ENCODE data around the gene LATS2.

The LATS2 gene

GRCh38 chr13:21047591-21048282, 13.6 kb downstream of the LATS2 start:
- no peak for DNase-seq (ENCODE audit: low read depth in 2 of 2)

DNA sequence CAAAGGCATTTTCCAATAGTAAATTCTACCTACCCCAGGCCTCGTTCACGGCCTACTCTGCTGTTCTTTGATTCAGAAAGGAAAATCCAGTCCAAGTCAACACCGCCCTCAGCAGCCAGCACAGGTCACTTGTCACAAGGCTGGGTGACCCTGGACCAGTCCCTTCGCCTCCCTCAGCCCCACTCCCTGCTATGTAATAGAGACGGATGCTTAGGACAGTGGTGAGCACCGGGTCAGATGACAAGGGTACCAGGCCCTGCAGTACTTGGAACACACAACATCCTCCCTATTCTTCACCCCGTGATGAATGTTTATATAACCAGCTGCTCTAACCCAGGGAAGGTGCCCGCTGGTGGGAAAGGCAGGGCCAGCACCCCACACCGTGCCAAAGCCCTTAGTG, 14.3 kb downstream of the LATS2 start:
- DNase-seq (ENCODE audit: low read depth in 2 of 2) = no peak

GRCh38 chr13:21046203-21046602, 15.2 kb downstream of the LATS2 start:
- DNase-seq (ENCODE audit: low read depth in 2 of 2) = no peak

GRCh38 chr13:21045100-21045499, 16.3 kb downstream of the LATS2 start:
- DNase-seq (ENCODE audit: low read depth in 2 of 2) = no peak

DNA sequence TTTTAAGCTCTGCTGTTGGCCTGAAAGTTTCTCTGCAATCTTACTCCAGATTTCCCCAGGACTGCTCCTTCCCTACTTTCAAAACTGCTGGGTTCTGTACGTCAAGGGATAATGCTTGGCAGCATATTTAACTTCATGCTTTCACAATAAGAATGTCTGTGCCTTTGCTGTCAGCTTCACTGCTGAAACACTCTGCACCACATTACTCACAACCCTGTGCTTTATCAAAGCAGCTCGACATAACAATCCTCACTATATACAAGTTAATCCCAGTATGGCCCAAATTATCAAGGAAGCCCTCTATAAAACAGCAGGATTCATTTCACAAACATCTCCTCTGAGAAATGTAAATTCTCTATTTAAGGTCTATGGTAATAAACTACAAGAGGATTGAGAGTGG, 17.5 kb downstream of the LATS2 start:
- no peak for DNase-seq (ENCODE audit: low read depth in 2 of 2)

DNA sequence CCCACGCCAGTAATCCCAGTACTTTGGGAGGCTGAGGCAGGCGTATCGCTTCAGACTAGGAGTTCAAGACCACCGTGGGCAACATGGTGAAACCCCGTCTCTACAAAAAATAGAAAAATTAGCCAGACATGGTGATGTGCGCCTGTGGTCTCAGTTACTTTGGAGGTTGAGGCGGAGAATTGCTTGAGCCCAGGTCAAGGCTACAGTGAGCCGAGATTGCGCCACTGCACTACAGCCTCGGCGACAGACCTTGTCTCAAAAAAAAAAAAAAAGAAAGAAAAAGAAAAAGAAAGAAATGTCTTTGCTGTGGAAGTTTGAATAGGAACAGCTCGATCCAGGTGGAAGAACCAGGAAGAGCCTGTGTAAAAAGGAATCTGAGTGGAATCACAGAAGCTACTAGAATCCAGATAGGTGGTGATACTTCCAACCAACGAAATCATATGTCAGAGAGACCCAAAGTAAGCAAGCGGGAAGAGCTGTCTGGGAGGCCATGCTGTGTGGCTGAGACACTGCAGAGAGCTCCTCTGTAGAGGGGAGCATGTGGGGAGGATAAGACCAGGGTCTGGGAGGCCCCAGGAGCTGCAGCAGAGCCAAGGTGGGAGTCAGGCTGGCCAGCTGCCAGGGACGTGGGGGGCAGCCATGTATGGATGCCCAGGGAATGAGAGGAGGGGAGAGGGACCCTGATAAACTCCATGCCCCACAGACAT, 21.1 kb downstream of the LATS2 start:
- no peak for DNase-seq (ENCODE audit: low read depth in 2 of 2)

- DNase-seq (ENCODE audit: low read depth in 2 of 2) = no peak
Measured at GRCh38 chr13:21039097-21039800, 22.1 kb downstream of the LATS2 start.

- no peak for DNase-seq (ENCODE audit: low read depth in 2 of 2)
Measured at GRCh38 chr13:21037656-21038055, 23.7 kb downstream of the LATS2 start.

GRCh38 chr13:21035498-21035897, 25.9 kb downstream of the LATS2 start:
- DNase-seq (ENCODE audit: low read depth in 2 of 2) = no peak

DNA sequence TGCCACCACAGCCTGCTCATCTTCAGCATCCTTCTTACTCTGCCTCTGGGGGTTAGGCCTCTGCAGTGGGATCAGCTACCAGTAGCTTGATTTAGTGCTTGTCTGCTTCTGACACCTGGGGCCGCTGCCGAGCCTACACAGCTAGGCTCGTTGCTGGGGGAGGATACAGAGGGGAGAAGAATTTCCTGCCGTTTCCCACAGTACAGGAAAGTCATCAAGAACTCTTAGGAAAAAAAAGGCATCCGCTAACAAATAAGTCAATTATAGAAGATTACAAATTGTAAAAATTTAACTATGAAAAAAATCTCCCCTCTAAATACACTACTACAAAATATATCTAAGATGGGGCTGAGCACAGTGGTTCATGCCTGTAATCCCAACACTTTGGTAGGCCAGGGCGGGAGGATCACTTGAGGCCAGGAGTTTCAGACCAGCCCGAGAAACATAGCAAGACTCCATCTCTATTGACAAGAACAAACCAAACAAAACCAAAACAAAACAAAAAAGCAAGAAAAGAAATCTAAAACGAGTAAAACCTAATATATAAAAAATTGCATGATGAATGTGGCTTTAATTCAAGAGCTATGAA, 26.7 kb downstream of the LATS2 start:
- no peak for DNase-seq (ENCODE audit: low read depth in 2 of 2)

DNA sequence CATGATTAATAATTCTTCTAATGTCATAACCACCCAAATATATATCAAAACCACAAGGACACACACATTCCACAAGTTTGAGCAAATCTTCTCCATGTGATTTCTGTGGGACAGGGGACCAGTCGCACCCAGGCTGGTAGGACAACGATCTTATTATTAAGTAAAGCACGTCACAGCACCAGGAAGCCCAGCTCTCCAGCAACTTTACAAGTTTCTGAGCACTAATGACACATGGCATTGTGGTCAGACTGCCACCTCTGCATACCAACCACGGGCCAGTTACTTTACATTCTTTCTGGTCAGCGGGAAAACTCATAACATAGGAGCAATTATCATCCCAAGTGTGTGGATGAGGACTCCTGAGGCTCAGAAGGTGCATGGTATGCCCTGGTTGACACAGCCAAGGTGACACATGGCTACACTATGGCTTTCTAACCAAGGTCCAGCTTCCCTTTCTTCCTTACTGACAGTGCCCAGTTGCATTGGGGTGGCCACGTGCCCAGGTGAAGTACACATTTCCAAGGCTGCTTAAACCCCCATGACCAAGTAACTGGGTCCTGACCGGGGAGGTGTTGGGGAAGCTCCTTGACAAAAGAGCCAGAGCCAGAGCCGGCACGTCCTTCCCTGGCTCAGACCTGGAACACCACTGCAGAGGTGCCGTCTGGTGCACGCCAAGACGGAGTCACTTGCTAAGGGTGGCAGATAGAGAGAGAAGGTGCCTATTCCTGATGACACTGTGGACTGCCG, 27.4 kb downstream of the LATS2 start:
- DNase-seq (ENCODE audit: low read depth in 2 of 2) = no peak

GRCh38 chr13:21033212-21033840, 28.1 kb downstream of the LATS2 start:
- no peak for DNase-seq (ENCODE audit: low read depth in 2 of 2)

DNA sequence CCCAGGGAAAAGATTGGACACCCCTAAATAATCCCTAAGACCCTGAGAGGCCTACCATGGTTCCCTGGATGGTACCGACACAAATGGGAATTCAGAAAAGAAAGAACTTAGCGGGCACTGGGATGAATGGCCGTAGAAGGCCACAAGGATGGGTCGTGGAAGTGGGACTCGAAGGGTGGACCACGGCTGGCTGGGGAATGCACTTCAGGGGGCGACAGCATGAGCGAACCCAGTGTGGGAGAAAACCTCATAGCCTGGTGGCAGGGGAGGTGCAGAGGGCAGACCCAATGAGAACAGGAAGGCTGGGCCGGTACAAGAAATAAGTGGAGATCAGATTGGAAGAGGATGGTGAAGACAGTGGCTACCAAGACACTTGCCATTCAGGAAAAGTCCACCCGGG, 28.7 kb downstream of the LATS2 start:
- no peak for DNase-seq (ENCODE audit: low read depth in 2 of 2)

- DNase-seq (ENCODE audit: low read depth in 2 of 2) = no peak
Measured at GRCh38 chr13:21031594-21032275, 29.7 kb downstream of the LATS2 start.

DNA sequence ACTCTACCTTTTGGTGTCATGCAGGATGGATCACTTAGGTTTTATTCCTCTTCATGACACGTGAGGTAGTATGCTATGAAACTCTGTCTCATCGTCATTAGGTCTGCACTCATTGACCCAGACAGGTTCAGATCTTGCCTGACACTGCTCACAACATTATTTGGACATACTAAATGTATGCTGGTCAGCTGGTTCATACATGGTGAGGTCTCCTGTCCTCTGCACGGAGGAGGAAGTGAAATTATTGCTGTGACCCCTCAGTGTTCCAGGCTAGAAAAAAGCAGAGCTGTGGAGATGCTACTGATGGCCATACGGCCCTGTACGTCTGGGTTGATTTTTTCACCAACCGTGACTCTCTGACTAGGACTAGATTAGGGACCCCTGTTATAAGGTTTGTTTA, 35.8 kb downstream of the LATS2 start:
- no peak for DNase-seq (ENCODE audit: low read depth in 2 of 2)

GRCh38 chr13:21022056-21022979, 39.1 kb downstream of the LATS2 start:
- DNase-seq (ENCODE audit: low read depth in 2 of 2) = no peak

DNA sequence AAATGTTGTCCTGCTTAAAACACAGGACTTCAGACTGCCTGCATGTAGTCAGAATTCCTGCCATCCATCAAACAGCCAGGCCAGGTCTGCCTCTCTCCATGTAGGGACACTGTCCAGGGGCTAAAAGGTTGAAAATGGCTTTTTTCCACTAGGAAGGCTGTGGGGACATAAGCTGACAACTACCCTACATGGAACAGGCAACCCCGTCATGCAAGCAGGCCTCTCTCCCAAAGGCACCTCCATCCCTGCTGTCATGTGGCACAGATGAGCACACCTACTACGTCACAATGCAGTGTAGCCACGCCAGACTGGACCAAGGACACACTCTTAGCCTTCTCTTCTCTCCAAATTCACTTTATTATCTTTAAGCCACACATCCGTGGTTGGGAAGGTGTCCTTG, 40.8 kb downstream of the LATS2 start:
- no peak for DNase-seq (ENCODE audit: low read depth in 2 of 2)

- DNase-seq (ENCODE audit: low read depth in 2 of 2) = no peak
Measured at GRCh38 chr13:21020176-21020575, 41.2 kb downstream of the LATS2 start.

- DNase-seq (ENCODE audit: low read depth in 2 of 2) = no peak
Measured at GRCh38 chr13:21018220-21018619, 43.2 kb downstream of the LATS2 start.

DNA sequence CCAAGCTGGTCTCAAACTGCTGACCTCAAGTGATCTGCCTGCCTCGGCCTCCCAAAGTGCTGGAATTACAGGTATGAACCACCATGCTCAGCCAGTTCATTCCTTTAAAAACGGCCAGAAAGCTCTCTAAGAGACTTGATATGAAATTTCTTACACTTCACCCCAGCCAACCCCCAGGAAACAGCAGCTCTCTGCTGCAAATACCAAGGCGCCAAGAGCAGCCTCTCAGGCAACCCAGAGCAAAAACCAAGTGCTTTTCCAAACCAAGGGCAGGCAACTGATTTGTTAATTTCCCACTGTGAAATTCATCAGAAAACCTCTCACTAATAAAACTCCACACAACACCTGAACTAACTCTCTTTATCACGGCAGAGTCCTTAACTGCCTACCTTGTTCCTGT, 44.9 kb downstream of the LATS2 start:
- no peak for DNase-seq (ENCODE audit: low read depth in 2 of 2)

All from stimulated activated CD4-positive, alpha-beta T cell treated with anti-CD3 and anti-CD28 coated beads, Interleukin-1b, Interleukin-23, amount 100 ng/mL, for 4 hours (primary cell).